Esophagus muscularis mucosa (tissue), 4 donors: ENCODE results near the gene RAB11A. TPM values are rescaled to one million over a fixed set of nuclear protein-coding genes. Genes with fewer than 3 reads are reported as not detected.

Experiments used
- DNase-seq: peaks from one replicate; pipeline ENCODE4 v3.0.0-alpha.2; 2017; ENCODE audit errors: extremely low spot score
- H3K27ac ChIP-seq, 4 donors: fragments of 200-600 bp; sonication (generic); replicated peaks in 1 of 4; 1 replicate in 3 of 4; 2 replicates in 1 of 4; pipeline ENCODE4 v1.5.1; 2016 to 2019; ENCODE audit warnings: mild to moderate bottlenecking in 1 of 4
- H3K27me3 ChIP-seq, 4 donors: fragments of 200-600 bp; sonication (generic); one replicate each; pipeline versions ENCODE4 v1.5.1 to v1.6.0; 2016 to 2019
- H3K36me3 ChIP-seq, 4 donors: fragments of 200-600 bp; sonication (generic); one replicate each; pipeline ENCODE4 v1.5.1; 2016 to 2019
- H3K4me1 ChIP-seq, 4 donors: fragments of 200-600 bp; sonication (generic); one replicate each; pipeline ENCODE4 v1.5.1; 2016 to 2019
- H3K4me3 ChIP-seq, 4 donors: fragments of 200-600 bp; sonication (generic); 1 replicate in 2 of 4; 2 replicates in 2 of 4; pipeline ENCODE4 v1.5.1; 2016 to 2019; ENCODE audit warnings: mild to moderate bottlenecking in 4 of 4, moderate library complexity in 1 of 4
- H3K9me3 ChIP-seq, 4 donors: fragments of 200-600 bp; sonication (generic); 1 replicate in 3 of 4; 2 replicates in 1 of 4; pipeline ENCODE4 v1.5.1; 2016 to 2019
- EP300 ChIP-seq: sonication (generic); formaldehyde crosslinking; IDR thresholded peaks from one replicate; pipeline ENCODE4 v1.6.1; 2017; ENCODE audit warnings: antibody characterized with exemption
- POLR2A ChIP-seq: fragments of 450-650 bp; IDR thresholded peaks from one replicate; pipeline ENCODE4 v1.6.1; 2017; ENCODE audit warnings: antibody characterized with exemption, moderate library complexity, mild to moderate bottlenecking, low read depth
- POLR2AphosphoS5 ChIP-seq, 2 donors: sonication (generic); formaldehyde crosslinking; IDR thresholded peaks; one replicate each; pipeline ENCODE4 v1.6.1; 2017; ENCODE audit warnings: antibody characterized with exemption in 2 of 2
- WGBS: methylation state at CpG from one replicate; pipeline ENCODE4 v1.1.5; 2018; 5-methylcytosine and 5-hydroxymethylcytosine counted together
- intact Hi-C: fragments of 100-400 bp; cut with DNase I; formaldehyde crosslinking; loops from one replicate; pipeline ENCODE4 v1.15.1; 2023
- total RNA-seq, 4 donors: library from RNA; depleted of rRNA; stranded (reverse); fragments of >200 nt; gene quantifications; one replicate each; pipeline versions ENCODE4 v1.1.0 to v1.2.1, GENCODE V29; 2016
- TF ChIP-seq, protein P1 (sequence below), 3 experiments: fragments of 200-600 bp in 2 of 3; fragments of 450-650 bp in 1 of 3; sonication (generic) in 2 of 3; IDR thresholded peaks; one replicate each; pipeline ENCODE4 v1.5.1; 2017 to 2019; ENCODE audit warnings: antibody characterized with exemption in 3 of 3, mild to moderate bottlenecking in 2 of 3, moderate library complexity in 1 of 3

Gene RAB11A
- total RNA-seq, 4 donors from 2014 or later = 51.9 to 134 (median 122) TPM

DNA sequence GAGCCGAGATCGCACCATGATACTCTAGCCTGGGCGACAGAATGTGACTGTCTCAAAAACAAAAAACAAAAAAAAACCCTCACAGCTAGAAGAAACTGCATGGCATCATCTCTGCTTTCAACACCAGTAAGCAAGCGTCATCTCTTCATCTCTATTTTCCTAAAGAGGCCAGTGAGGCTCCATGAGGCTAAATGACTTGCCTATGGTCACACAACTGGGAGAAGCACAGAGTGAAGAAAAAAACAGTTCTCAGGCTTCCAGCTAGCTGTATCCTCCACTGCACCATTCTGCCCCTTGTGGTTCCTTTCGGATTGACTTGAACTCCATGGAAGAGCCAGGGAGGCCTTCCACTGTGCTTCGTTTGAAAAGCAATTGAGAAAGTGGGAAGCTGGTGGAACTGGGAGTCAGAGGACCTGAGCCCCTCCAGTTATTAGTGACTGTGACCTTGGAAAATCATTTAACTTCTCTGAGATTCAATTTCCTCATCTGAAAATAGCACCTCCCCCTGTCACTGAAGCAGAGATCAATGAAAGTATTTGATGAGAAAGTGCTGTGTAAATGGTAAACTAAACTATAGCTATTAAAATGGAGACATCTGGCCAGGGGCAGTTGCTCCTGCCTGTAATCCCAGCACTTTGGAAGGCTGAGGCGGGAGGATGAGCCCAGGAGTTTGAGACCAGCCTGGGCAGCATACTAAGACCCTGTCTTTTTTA is 45.1 kb upstream of the RAB11A start:
- 68% methylated on average over 7 of the region's 7 CpGs for WGBS
- intact Hi-C loops = no loop called here
- no peak overlapping the region for H3K4me3 ChIP-seq
- no peaks in the 10 kb centered on the region for H3K36me3 ChIP-seq
- no peaks in the 10 kb centered on the region for H3K27me3 ChIP-seq
- no peaks in the 10 kb centered on the region for H3K9me3 ChIP-seq
- DNase-seq = no peak
- H3K4me1 ChIP-seq = peaks cover 0 to 7% (median 3%) of the 10 kb centered on the region in 4 donors
- H3K27ac ChIP-seq = no peak overlapping the region
- TF ChIP-seq, protein P1, sequence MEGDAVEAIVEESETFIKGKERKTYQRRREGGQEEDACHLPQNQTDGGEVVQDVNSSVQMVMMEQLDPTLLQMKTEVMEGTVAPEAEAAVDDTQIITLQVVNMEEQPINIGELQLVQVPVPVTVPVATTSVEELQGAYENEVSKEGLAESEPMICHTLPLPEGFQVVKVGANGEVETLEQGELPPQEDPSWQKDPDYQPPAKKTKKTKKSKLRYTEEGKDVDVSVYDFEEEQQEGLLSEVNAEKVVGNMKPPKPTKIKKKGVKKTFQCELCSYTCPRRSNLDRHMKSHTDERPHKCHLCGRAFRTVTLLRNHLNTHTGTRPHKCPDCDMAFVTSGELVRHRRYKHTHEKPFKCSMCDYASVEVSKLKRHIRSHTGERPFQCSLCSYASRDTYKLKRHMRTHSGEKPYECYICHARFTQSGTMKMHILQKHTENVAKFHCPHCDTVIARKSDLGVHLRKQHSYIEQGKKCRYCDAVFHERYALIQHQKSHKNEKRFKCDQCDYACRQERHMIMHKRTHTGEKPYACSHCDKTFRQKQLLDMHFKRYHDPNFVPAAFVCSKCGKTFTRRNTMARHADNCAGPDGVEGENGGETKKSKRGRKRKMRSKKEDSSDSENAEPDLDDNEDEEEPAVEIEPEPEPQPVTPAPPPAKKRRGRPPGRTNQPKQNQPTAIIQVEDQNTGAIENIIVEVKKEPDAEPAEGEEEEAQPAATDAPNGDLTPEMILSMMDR (IDR thresholded peaks at IDR 0.05) = peak; percentile 30 to 64 (median 46)
- TF ChIP-seq POLR2A (no peak), EP300 (no peak), POLR2AphosphoS5 (IDR thresholded peaks at IDR 0.05) (no peak)

DNA sequence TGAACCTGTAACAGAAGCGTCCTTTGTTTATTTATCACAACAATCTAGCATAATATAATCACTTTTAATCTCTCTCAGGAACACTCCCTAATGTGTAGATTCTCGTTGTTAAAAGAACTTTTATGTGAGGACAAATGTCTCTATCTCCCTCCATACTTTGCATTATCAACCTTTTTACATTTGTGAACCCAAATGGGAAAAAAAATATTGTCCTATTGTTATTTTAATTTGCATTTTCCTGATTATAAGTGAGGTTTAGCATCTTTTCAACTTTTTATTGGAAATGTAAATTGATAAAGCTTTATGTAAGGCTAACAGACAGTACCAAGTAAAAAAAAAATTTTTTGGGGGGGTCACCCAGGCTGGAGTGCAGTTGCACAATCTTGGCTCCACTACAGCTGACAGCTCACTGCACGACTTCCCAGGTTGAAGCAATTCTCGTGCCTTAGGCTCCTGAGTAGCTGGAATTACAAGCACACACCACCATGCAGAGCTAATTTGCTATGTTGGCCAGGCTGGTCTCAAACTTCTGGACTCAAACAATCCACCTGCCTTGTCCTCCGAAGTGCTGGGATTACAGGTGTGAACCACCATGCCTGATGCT is 44.2 kb upstream of the RAB11A start:
- 66% methylated on average over 5 of the region's 5 CpGs for WGBS
- H3K4me3 ChIP-seq = no peak overlapping the region
- H3K36me3 ChIP-seq = no peaks in the 10 kb centered on the region
- H3K27me3 ChIP-seq = no peaks in the 10 kb centered on the region
- intact Hi-C loops = no loop called here
- no peak overlapping the region for H3K27ac ChIP-seq
- H3K4me1 ChIP-seq = peaks cover 0 to 5% (median 0%) of the 10 kb centered on the region in 4 donors
- H3K9me3 ChIP-seq = no peaks in the 10 kb centered on the region
- no peak for DNase-seq
- TF ChIP-seq POLR2AphosphoS5 (IDR thresholded peaks at IDR 0.05) (peak in 1 of 2 donors; percentile 20), EP300 (no peak)

DNA sequence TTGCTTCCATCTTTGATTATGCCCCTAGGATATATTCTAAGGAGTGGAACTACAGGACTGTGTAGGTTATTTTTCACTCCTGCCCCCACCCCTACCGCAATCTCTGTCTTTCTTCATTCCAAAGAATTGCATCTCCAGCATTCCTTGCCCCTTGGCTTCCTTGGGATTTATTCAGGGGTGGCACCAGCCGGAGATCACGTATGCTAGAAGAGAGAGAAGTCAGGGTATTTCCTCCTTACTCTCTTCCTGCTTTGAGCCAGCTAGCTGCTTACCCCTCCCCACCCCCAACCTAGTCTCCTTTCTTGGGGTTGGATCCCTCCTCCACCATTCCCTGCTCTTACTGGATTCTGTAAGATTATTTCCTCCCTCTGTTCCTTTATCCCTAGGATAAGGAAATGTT is 42.2 kb upstream of the RAB11A start:
- H3K27me3 ChIP-seq = no peaks in the 10 kb centered on the region
- intact Hi-C loops = no loop called here

DNA sequence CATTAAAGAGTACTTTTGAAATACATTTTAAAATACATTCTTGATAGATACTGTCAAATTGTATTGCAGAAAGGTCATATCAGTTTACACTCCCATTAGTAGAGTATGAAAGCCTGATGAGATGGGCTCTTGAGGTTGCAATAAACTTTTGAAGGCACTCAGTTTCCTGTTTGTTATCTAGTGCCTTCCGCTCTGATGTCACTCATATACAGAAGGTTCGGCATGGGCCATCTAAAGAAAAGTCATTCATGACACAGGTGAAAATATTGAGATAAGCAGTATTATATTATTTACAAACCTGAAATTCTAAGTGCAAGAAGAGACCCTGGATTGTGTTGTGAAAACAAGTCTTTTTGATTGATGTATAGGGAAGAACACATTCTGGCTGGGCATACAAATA is 40.7 kb upstream of the RAB11A start:
- WGBS = 95% methylated on average over 2 of the region's 2 CpGs
- intact Hi-C loops = no loop called here

More for the DNA sequence above, 42.2 kb upstream of the RAB11A start:
- DNase-seq = no peak
- no peak for TF ChIP-seq EP300
- TF ChIP-seq, protein P1 (IDR thresholded peaks at IDR 0.05) = no peak
- TF ChIP-seq POLR2A = no peak
- no peak for TF ChIP-seq POLR2AphosphoS5 (IDR thresholded peaks at IDR 0.05)
- 56% methylated on average over 3 of the region's 3 CpGs for WGBS
- H3K36me3 ChIP-seq = no peaks in the 10 kb centered on the region
- peaks cover 3 to 7% (median 5%) of the 10 kb centered on the region in 4 donors for H3K4me1 ChIP-seq
- no peaks in the 10 kb centered on the region for H3K9me3 ChIP-seq
- no peak overlapping the region for H3K27ac ChIP-seq
- no peak overlapping the region for H3K4me3 ChIP-seq

More for the DNA sequence above, 40.7 kb upstream of the RAB11A start:
- Histone ChIP-seq H3K4me1 (peaks cover 18 to 22% (median 20%) of the 10 kb centered on the region in 4 donors), H3K4me3 (no peak overlapping the region), H3K9me3 (no peaks in the 10 kb centered on the region), H3K36me3 (no peaks in the 10 kb centered on the region), H3K27ac (no peak overlapping the region), H3K27me3 (no peaks in the 10 kb centered on the region)
- TF ChIP-seq, protein P1 (IDR thresholded peaks at IDR 0.05) = no peak
- TF ChIP-seq POLR2A = no peak
- TF ChIP-seq POLR2AphosphoS5 (IDR thresholded peaks at IDR 0.05) = no peak
- TF ChIP-seq EP300 = no peak
- DNase-seq = no peak
